DND-41 (cell line): ENCODE data around the gene OR13C3.

ENCODE experiments used
- EZH2 ChIP-seq: IDR thresholded peaks from 3 replicates; pipeline ENCODE4 v1.6.1; 2012; ENCODE audit warnings: borderline replicate concordance, low read depth, mild to moderate bottlenecking, moderate library complexity, low read length, inconsistent platforms; ENCODE audit not compliant: severe bottlenecking
- TF ChIP-seq, protein P1 (sequence below): IDR thresholded peaks from 2 replicates; pipeline ENCODE4 v1.5.1; 2012; ENCODE audit warnings: borderline replicate concordance, low read length, moderate library complexity, mild to moderate bottlenecking; ENCODE audit not compliant: poor library complexity, severe bottlenecking; ENCODE audit errors: extremely low read depth

GRCh38 chr9:104506565-104506964 is 30.1 kb downstream of the OR13C3 start:
- TF ChIP-seq EZH2: no peak
- TF ChIP-seq, protein P1, sequence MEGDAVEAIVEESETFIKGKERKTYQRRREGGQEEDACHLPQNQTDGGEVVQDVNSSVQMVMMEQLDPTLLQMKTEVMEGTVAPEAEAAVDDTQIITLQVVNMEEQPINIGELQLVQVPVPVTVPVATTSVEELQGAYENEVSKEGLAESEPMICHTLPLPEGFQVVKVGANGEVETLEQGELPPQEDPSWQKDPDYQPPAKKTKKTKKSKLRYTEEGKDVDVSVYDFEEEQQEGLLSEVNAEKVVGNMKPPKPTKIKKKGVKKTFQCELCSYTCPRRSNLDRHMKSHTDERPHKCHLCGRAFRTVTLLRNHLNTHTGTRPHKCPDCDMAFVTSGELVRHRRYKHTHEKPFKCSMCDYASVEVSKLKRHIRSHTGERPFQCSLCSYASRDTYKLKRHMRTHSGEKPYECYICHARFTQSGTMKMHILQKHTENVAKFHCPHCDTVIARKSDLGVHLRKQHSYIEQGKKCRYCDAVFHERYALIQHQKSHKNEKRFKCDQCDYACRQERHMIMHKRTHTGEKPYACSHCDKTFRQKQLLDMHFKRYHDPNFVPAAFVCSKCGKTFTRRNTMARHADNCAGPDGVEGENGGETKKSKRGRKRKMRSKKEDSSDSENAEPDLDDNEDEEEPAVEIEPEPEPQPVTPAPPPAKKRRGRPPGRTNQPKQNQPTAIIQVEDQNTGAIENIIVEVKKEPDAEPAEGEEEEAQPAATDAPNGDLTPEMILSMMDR: no peak
